ENCODE data around the gene ITFG1.

The ITFG1 gene

DNA sequence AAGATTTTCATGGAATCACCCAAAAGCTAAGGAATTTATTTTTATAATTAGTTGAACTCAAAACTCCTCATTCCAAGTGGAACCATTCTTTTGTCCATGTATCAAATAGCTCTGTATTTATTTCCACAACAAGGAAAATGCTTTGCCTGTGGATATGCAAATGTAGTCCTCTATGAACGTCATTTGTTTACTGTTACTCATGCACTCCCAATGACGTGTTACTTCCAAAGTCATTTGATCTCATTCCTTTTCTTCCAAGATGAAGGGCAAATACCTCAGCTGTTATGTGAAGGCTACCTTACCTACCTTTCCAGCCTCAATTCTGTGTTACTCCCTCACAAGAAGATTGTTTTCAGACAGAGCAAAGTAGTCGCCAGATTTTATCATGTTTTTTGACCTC is 83.7 kb downstream of the ITFG1 start:
- ChIA-PET POLR2A (no interaction called here), CTCF (interaction anchor here (0.9 to 1.1 kb wide), 2 partner anchors 9 to 21 kb away, joined by 4 to 5 read pairs; no protein-coding TSS in a partner anchor)
- DNase-seq (ENCODE audit: extremely low spot score) = no peak
- TF ChIP-seq, protein P1, sequence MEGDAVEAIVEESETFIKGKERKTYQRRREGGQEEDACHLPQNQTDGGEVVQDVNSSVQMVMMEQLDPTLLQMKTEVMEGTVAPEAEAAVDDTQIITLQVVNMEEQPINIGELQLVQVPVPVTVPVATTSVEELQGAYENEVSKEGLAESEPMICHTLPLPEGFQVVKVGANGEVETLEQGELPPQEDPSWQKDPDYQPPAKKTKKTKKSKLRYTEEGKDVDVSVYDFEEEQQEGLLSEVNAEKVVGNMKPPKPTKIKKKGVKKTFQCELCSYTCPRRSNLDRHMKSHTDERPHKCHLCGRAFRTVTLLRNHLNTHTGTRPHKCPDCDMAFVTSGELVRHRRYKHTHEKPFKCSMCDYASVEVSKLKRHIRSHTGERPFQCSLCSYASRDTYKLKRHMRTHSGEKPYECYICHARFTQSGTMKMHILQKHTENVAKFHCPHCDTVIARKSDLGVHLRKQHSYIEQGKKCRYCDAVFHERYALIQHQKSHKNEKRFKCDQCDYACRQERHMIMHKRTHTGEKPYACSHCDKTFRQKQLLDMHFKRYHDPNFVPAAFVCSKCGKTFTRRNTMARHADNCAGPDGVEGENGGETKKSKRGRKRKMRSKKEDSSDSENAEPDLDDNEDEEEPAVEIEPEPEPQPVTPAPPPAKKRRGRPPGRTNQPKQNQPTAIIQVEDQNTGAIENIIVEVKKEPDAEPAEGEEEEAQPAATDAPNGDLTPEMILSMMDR (IDR thresholded peaks at IDR 0.05; ENCODE audit: control extremely low read depth, extremely low read depth, low read depth, missing control alignments) = no peak

DNA sequence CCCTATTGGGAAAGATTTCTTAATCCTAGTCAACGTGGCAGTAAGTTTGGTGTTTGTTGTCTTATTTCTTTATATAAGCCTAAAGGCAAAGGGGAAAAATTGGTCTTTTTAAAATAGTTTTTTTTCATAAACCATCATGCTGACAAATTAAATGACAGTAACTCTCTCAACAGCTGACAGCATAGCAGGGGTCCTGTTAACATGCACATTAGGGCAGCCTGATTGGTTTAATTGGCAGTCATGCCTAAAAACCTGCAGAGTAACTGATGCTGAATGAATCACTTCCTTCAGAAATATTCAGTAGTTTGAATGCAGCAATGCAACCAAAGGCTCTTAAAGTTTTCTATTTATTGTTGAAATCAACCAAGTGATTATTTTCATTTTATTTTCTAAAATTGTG is 85.4 kb downstream of the ITFG1 start:
- ChIA-PET POLR2A (no interaction called here), CTCF (no interaction called here)
- DNase-seq (ENCODE audit: extremely low spot score) = no peak
- TF ChIP-seq, protein P1 (IDR thresholded peaks at IDR 0.05; ENCODE audit: control extremely low read depth, extremely low read depth, low read depth, missing control alignments) = no peak

DNA sequence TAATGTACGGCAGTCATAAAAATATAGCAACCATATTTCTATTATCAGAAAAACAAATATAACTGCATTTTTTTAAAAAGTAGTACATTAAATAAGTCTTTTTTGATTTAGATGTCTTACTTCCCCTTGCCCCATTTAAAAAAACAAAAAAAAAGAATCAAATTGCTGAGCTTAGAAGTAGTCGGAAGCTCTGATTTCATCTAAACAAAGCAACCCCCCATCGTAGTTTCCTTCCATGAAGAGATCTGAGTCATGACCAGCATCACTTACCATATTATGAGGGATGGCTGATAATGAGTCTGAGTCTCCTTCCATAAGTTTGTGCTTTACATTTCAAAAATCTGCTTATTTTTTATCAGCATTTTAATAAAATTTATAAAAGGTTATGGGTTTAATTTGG is 86.2 kb downstream of the ITFG1 start:
- ChIA-PET POLR2A (no interaction called here), CTCF (no interaction called here)
- TF ChIP-seq, protein P1 (IDR thresholded peaks at IDR 0.05; ENCODE audit: control extremely low read depth, extremely low read depth, low read depth, missing control alignments) = no peak
- no peak for DNase-seq (ENCODE audit: extremely low spot score)

DNA sequence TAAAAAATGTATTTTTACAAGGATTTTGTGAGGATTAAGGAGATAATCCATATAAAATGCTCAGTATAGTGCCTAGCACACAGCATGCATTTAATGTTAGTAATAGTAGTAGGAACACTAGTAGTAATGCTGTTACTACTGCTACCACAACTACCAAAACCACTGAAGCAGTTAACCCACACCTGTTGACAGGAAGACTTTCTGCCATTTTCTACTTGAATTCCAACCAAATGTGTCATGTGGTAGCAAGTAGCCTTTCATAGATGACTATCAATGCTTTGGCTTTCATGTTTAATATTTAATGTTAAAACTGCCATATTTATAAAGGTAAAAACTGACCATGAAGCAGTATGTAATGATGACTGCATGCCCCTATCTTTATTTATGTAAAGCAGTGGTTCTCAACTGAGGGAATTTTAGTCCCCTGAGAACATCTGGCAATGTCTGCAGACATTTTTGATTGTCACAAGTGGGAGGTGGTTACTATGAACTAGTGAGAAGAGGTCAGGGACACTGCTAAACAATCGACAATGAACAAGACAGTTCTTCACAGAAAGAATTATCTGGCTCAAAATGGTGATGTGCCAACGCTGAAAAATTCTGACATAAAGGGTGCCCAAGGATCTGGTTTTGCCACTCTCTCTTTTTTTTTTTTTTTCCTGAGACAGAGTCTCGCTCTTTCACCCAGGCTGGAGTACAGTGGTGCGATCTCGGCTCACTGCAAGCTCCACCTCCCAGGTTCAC is 89.4 kb downstream of the ITFG1 start:
- TF ChIP-seq, protein P1 (IDR thresholded peaks at IDR 0.05; ENCODE audit: control extremely low read depth, extremely low read depth, low read depth, missing control alignments) = no peak
- CTCF ChIA-PET = interaction anchor here (1.5 kb wide), 1 partner anchor 10 kb away, joined by 3 read pairs; no protein-coding TSS in a partner anchor
- DNase-seq (ENCODE audit: extremely low spot score) = no peak
- POLR2A ChIA-PET = no interaction called here

DNA sequence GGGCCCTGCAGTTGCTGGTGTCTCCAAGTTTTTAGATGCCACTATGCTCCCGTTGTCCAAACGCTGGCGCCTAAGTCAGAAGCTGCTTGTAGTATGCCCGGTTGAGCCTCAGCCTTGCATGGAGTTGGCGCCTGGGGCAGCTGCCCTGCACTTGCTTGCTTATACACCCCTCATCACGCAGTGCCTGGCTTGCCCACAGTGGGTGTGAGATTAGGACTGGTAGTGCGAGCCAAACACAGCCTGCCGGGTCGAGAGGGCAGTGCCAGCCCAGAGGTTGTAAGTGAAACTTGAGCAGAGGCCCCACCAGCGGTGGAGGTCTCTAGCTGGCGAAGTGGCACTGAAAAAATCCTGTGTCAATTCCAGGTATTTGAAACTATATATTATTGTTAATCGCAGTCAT is 90.3 kb downstream of the ITFG1 start:
- ChIA-PET CTCF (no interaction called here), POLR2A (no interaction called here)
- TF ChIP-seq, protein P1 (IDR thresholded peaks at IDR 0.05; ENCODE audit: control extremely low read depth, extremely low read depth, low read depth, missing control alignments) = no peak
- DNase-seq (ENCODE audit: extremely low spot score) = no peak

DNA sequence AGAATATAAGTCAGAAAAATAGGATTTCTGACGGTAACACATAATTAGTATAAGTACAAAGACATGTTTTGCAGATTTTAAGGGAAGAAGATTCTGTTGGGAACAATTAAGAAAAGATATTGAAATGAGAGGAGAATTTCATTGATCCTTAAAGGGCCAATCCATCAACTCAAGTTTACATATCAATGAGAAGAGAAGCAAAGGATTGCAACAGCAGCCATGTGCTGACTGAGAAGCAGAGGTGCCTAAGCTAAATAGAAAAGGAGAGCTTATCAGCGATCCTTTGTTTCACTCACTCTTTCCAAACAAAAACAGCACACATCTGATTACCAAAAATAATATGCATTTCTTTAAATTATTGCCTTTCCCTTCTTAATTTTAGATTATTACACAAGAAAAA is 94.6 kb downstream of the ITFG1 start:
- TF ChIP-seq, protein P1 (IDR thresholded peaks at IDR 0.05; ENCODE audit: control extremely low read depth, extremely low read depth, low read depth, missing control alignments) = no peak

More for the DNA sequence above, 94.6 kb downstream of the ITFG1 start:
- no peak for DNase-seq (ENCODE audit: extremely low spot score)
- ChIA-PET POLR2A (no interaction called here), CTCF (interaction anchor here (1.4 to 3.6 kb wide), 2 partner anchors 10 to 14 kb away, joined by 3 to 17 read pairs; no protein-coding TSS in a partner anchor)
